ENCODE results near the gene KCNK4. TPM values are rescaled to one million over a fixed set of nuclear protein-coding genes. Genes with fewer than 3 reads are reported as not detected.

Gene KCNK4
- total RNA-seq, 1 experiment from 2014 or later = 0.28 TPM

GRCh38 chr11:64340671-64341335 lies 49.7 kb downstream of the KCNK4 start:
- no CpG with 5 or more reads among the region's 33 CpGs for WGBS (ENCODE audit: extremely low coverage, insufficient read length, low lambda C conversion rate)
- Histone ChIP-seq H3K4ac (ENCODE audit: low read depth, low read length) (no peak overlapping the region), H3K79me2 (ENCODE audit: insufficient read depth, low read length) (no peaks in the 10 kb centered on the region), H3T11ph (ENCODE audit: low read length) (no peak overlapping the region), H2BK20ac (ENCODE audit: low read depth, low read length, poor library complexity, severe bottlenecking) (no peak overlapping the region), H4K20me1 (ENCODE audit: control insufficient read depth, insufficient read depth, insufficient read length) (peaks cover 3% of the 10 kb centered on the region), H4K5ac (ENCODE audit: insufficient read length, low read depth, low read length) (no peak overlapping the region), H2BK120ac (ENCODE audit: low read depth, low read length, poor library complexity, severe bottlenecking) (no peak overlapping the region), H3K27me3 (ENCODE audit: insufficient read depth, low read length) (no peaks in the 10 kb centered on the region), H2AFZ (ENCODE audit: low read length) (no peak overlapping the region), H3K27ac (ENCODE audit: insufficient read length, low read depth, low read length) (no peak overlapping the region), H3K4me2 (ENCODE audit: insufficient read depth, insufficient read length, low read length) (peak overlapping the region; percentile 58), H4K8ac (replicated peaks; ENCODE audit: insufficient read length, low read depth, low read length) (no peak overlapping the region), H4K91ac (ENCODE audit: insufficient read length, low read depth, low read length) (no peak overlapping the region), H2BK12ac (ENCODE audit: insufficient read length, low read depth, low read length) (no peak overlapping the region), H3K18ac (ENCODE audit: insufficient read length, low read depth, low read length) (no peak overlapping the region), H3K23ac (ENCODE audit: insufficient read length, low read depth, low read length) (no peak overlapping the region), H3K9ac (ENCODE audit: extremely low read depth, insufficient read length, low read length) (no peak overlapping the region), H2BK5ac (ENCODE audit: insufficient read length, low read length) (no peak overlapping the region), H3K4me1 (ENCODE audit: insufficient read depth, low read length) (no peaks in the 10 kb centered on the region; the same call in 1 of the 2 replicates), H3K79me1 (ENCODE audit: insufficient read depth, low read depth, low read length, poor library complexity, severe bottlenecking) (no peaks in the 10 kb centered on the region), H3K56ac (ENCODE audit: insufficient read length, low read depth, low read length) (no peak overlapping the region), H3K14ac (ENCODE audit: insufficient read depth, low read length) (no peak overlapping the region; the same call in 1 of the 2 replicates), H2AK5ac (ENCODE audit: insufficient read length, low read length) (no peak overlapping the region), H3K9me3 (ENCODE audit: control insufficient read depth, low read depth, low read length) (no peaks in the 10 kb centered on the region), H2BK15ac (ENCODE audit: low read depth, low read length) (no peak overlapping the region), H3K23me2 (ENCODE audit: insufficient read length, low read depth, low read length, poor library complexity, severe bottlenecking) (peaks cover 17% of the 10 kb centered on the region)
- peak overlapping the region in 2 of 3 experiments; percentile 55 to 72; a peak in 2 of 7 replicates for H3K27ac Mint-ChIP-seq
- peaks cover 7 to 31% of the 10 kb centered on the region in 2 experiments for H3K4me1 Mint-ChIP-seq
- no peaks in the 10 kb centered on the region for H3K9me3 Mint-ChIP-seq
- peaks cover 17% of the 10 kb centered on the region for H3K27me3 Mint-ChIP-seq (ENCODE audit: low read depth)
- 0 out of 7 replicates have a peak, but pooled peaks cover 0 to 2% (median 0%) of the 10 kb centered on the region in 3 experiments for H3K36me3 Mint-ChIP-seq (ENCODE audit: insufficient read depth in 1 of 3, low read depth in 3 of 3)
- DNase-seq = peak; percentile 93
- peak; percentile 63 for TF ChIP-seq CTCF (conservative IDR thresholded peaks at IDR 0.05)
- H3K4me3 Mint-ChIP-seq = peak overlapping the region; percentile 66 to 84

All from H9 (cell line).